Liver (tissue), 9 donors: Measurements from ENCODE around the gene ACP1. TPM values are rescaled to one million over a fixed set of nuclear protein-coding genes. Genes with fewer than 3 reads are reported as not detected.

Experiments used
- DNase-seq: peaks from one replicate; pipeline ENCODE4 v3.0.0-alpha.2; 2017; ENCODE audit warnings: low spot score
- H3K27ac ChIP-seq, 2 donors: one replicate each; pipeline ENCODE4 v1.7.0; 2013; ENCODE audit warnings: inconsistent platforms in 2 of 2, low read length in 2 of 2, control low read depth in 1 of 2, low read depth in 1 of 2, mild to moderate bottlenecking in 1 of 2
- H3K27me3 ChIP-seq, 4 donors: one replicate each; pipeline versions ENCODE4 v1.6.1 to v1.7.0; 2013; ENCODE audit warnings: low read length in 3 of 4, inconsistent platforms in 1 of 4, mild to moderate bottlenecking in 1 of 4, moderate library complexity in 1 of 4; ENCODE audit not compliant: control insufficient read depth in 4 of 4, insufficient read depth in 4 of 4
- H3K36me3 ChIP-seq, 4 donors: one replicate each; pipeline versions ENCODE4 v1.6.1 to v1.7.0; 2013; ENCODE audit warnings: low read length in 3 of 4, mild to moderate bottlenecking in 3 of 4, low read depth in 1 of 4, moderate library complexity in 1 of 4; ENCODE audit not compliant: control insufficient read depth in 4 of 4, insufficient read depth in 3 of 4
- H3K4me1 ChIP-seq, 4 donors: one replicate each; pipeline versions ENCODE4 v1.6.1 to v1.7.0; 2013; ENCODE audit warnings: low read length in 3 of 4, mild to moderate bottlenecking in 3 of 4, moderate library complexity in 1 of 4; ENCODE audit not compliant: control insufficient read depth in 4 of 4, insufficient read depth in 4 of 4
- H3K4me3 ChIP-seq, 3 donors: one replicate each; pipeline versions ENCODE4 v1.6.1 to v1.7.0; 2013; ENCODE audit warnings: low read length in 3 of 3, control low read depth in 1 of 3, low read depth in 1 of 3, mild to moderate bottlenecking in 1 of 3
- H3K9ac ChIP-seq, 2 donors: one replicate each; pipeline ENCODE4 v1.7.0; 2013; ENCODE audit warnings: low read length in 2 of 2, mild to moderate bottlenecking in 2 of 2, moderate library complexity in 2 of 2, control low read depth in 1 of 2, low read depth in 1 of 2
- H3K9me3 ChIP-seq, 4 donors: one replicate each; pipeline versions ENCODE4 v1.6.1 to v1.7.0; 2013; ENCODE audit warnings: low read length in 3 of 4; ENCODE audit not compliant: control insufficient read depth in 4 of 4
- CTCF ChIP-seq: fragments of 150-350 bp; IDR thresholded peaks from 2 replicates; pipeline ENCODE4 v1.5.1; 2017; ENCODE audit warnings: improper control_type of control experiment, low read depth, low read length; ENCODE audit not compliant: missing input control
- EGR1 ChIP-seq, 2 donors: IDR thresholded peaks; 2 replicates each; pipeline ENCODE4 v1.6.1; 2016 to 2018; ENCODE audit warnings: antibody characterized with exemption in 2 of 2, low read depth in 2 of 2
- GABPA ChIP-seq, 2 donors: IDR thresholded peaks in 1 of 2; conservative IDR thresholded peaks in 1 of 2; 2 replicates each; pipeline ENCODE4 v1.6.1; 2016; ENCODE audit warnings: antibody characterized with exemption in 2 of 2, mild to moderate bottlenecking in 1 of 2, moderate library complexity in 1 of 2
- HNF4A ChIP-seq, 2 donors: conservative IDR thresholded peaks; 2 replicates each; pipeline ENCODE4 v1.6.1; 2016; ENCODE audit warnings: antibody characterized with exemption in 2 of 2, mild to moderate bottlenecking in 2 of 2
- HNF4G ChIP-seq: IDR thresholded peaks from 2 replicates; pipeline ENCODE4 v1.6.1; 2016; ENCODE audit warnings: antibody characterized with exemption
- JUND ChIP-seq, 2 donors: IDR thresholded peaks; 2 replicates each; pipeline ENCODE4 v1.6.1; 2016; ENCODE audit warnings: antibody characterized with exemption in 2 of 2
- NR2F2 ChIP-seq: IDR thresholded peaks from 2 replicates; pipeline ENCODE4 v1.6.1; 2016; ENCODE audit warnings: antibody characterized with exemption
- RAD21 ChIP-seq, 2 donors: IDR thresholded peaks; 2 replicates each; pipeline ENCODE4 v1.6.1; 2016; ENCODE audit warnings: antibody characterized with exemption in 2 of 2, mild to moderate bottlenecking in 2 of 2
- RXRA ChIP-seq, 2 donors: IDR thresholded peaks; 2 replicates each; pipeline ENCODE4 v1.6.1; 2017 to 2018; ENCODE audit warnings: antibody characterized with exemption in 2 of 2, mild to moderate bottlenecking in 1 of 2
- SP1 ChIP-seq: IDR thresholded peaks from 2 replicates; pipeline ENCODE4 v1.6.1; 2018; ENCODE audit warnings: antibody characterized with exemption, mild to moderate bottlenecking
- TAF1 ChIP-seq: conservative IDR thresholded peaks from 2 replicates; pipeline ENCODE4 v1.6.1; 2016; ENCODE audit warnings: antibody characterized with exemption, mild to moderate bottlenecking
- YY1 ChIP-seq: IDR thresholded peaks from 2 replicates; pipeline ENCODE4 v1.6.1; 2016; ENCODE audit warnings: antibody characterized with exemption, mild to moderate bottlenecking
- ZBTB33 ChIP-seq: IDR thresholded peaks from 2 replicates; pipeline ENCODE4 v1.6.1; 2016; ENCODE audit warnings: antibody characterized with exemption
- WGBS: extraction: QIAGEN DNeasy Blood & Tissue Kit; methylation state at CpG from one replicate; pipeline ENCODE4 v1.1.7; 2013; 5-methylcytosine and 5-hydroxymethylcytosine counted together
- polyA plus RNA-seq, 2 donors: library from polyadenylated mRNA; stranded (reverse) in 1 of 2; unstranded in 1 of 2; fragments of 200-250 nt in 1 of 2; fragments of >200 nt in 1 of 2; fragmentation: Nextera tagmentation in 1 of 2; extraction: Ambion mirVana in 1 of 2; gene quantifications; one replicate each; pipeline versions ENCODE4 v1.2.1 to v1.2.3, GENCODE V29; 2013 to 2015
- total RNA-seq, 2 donors: library from RNA; depleted of rRNA; stranded (reverse); fragments of >200 nt; gene quantifications; one replicate each; pipeline ENCODE4 v1.2.3, GENCODE V29; 2014
- donor health status: healthy.
- donor health status: healthy.
- donor health status: healthy.
- donor health status: healthy.
- donor health status: healthy.

The ACP1 gene
- total and polyA plus RNA-seq, 4 donors = 59.9 to 115 (median 75.7) TPM

- H3K27ac ChIP-seq = peak overlapping the region in 1 of 2 donors; percentile 19
Observed at GRCh38 chr2:317501-318424, 53.0 kb downstream of the ACP1 start.

GRCh38 chr2:319059-319600, 54.4 kb downstream of the ACP1 start:
- Histone ChIP-seq H3K36me3 (no peaks in the 10 kb centered on the region), H3K4me1 (no peaks in the 10 kb centered on the region), H3K27ac (no peak overlapping the region), H3K9me3 (no peaks in the 10 kb centered on the region), H3K27me3 (no peaks in the 10 kb centered on the region), H3K4me3 (no peak overlapping the region), H3K9ac (no peak overlapping the region)
- TF ChIP-seq YY1 (no peak), HNF4A (conservative IDR thresholded peaks at IDR 0.05) (no peak), RAD21 (IDR thresholded peaks at IDR 0.05) (no peak), ZBTB33 (no peak), HNF4G (no peak), TAF1 (no peak), GABPA (IDR thresholded peaks at IDR 0.05 in 1 of 2, conservative IDR thresholded peaks at IDR 0.05 in 1 of 2) (no peak), EGR1 (IDR thresholded peaks at IDR 0.05; ENCODE audit: low read depth in 2 of 2) (no peak), SP1 (no peak), CTCF (no peak)
- DNase-seq = no peak
- 90% methylated on average over 34 of the region's 34 CpGs for WGBS

More at GRCh38 chr2:317501-318424, 53.0 kb downstream of the ACP1 start:
- H3K9me3 ChIP-seq = no peaks in the 10 kb centered on the region
- no peaks in the 10 kb centered on the region for H3K36me3 ChIP-seq
- no peak overlapping the region for H3K4me3 ChIP-seq
- TF ChIP-seq JUND (IDR thresholded peaks at IDR 0.05) (peak in 1 of 2 donors; percentile 30), HNF4A (conservative IDR thresholded peaks at IDR 0.05) (no peak), RXRA (IDR thresholded peaks at IDR 0.05) (peak in 1 of 2 donors; percentile 46), NR2F2 (peak; percentile 83)
- no peak for DNase-seq
- no peaks in the 10 kb centered on the region for H3K27me3 ChIP-seq
- 68% methylated on average over 27 of the region's 27 CpGs for WGBS
- H3K4me1 ChIP-seq = no peaks in the 10 kb centered on the region
- no peak overlapping the region for H3K9ac ChIP-seq

GRCh38 chr2:320561-320960, 55.8 kb downstream of the ACP1 start:
- H3K4me1 ChIP-seq = no peaks in the 10 kb centered on the region
- no peaks in the 10 kb centered on the region for H3K9me3 ChIP-seq
- DNase-seq = no peak
- no peaks in the 10 kb centered on the region for H3K27me3 ChIP-seq
- no peak overlapping the region for H3K9ac ChIP-seq
- H3K4me3 ChIP-seq = no peak overlapping the region
- TF ChIP-seq JUND (IDR thresholded peaks at IDR 0.05) (no peak), RAD21 (IDR thresholded peaks at IDR 0.05) (no peak)
- 86% methylated on average over 4 of the region's 4 CpGs for WGBS
- no peak overlapping the region for H3K27ac ChIP-seq
- H3K36me3 ChIP-seq = no peaks in the 10 kb centered on the region
